ENCODE measurements around the gene TMEM255B.

The TMEM255B gene
- total RNA-seq = 0.31 to 1.1 reads per million in 2 donors

DNA sequence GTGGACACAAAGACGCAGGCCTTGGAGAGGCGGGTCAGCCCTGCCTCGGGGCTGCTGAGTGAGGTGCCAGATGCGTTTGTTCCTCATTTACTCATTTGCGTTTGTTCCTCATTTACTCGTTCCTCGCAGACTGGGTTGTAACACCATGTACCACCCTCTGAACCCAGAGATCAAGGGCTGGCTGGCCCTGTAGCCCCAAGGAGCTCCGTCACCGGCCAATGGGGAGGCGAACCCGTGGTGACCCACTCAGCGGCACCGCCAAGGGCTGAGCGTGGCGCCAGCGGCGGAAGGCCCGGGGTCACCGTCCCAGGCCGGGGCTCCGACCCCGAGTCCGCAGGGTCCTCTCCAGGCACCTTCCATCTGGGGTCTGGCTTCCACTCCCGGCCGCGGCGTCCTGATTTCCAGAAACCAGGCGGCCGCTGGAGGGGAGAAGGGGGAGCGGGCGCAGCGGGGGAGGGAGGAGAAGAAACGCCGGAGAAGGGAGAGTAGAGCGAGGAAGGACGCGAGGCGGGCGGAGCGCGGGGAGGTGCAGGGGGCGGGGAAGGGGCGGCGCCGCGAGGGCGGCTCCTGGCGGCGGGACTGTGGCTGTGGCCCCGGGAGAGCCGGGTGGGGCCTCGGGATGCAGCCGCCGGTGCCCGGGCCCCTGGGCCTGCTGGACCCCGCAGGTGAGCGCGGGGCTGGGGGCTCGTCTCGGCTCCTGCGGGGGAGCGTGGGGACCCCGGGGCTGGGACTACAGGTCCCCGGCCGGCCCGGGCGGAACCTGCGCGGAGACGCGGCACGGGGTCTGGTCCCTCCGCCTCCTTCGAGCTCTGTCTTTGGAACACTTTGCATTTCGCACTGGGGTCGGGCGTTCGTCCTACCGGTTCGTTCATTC, at the start of gene TMEM255B:
TMEM255B (plus strand) TSS at position 576 of the 874 bp plus-strand sequence; CDS start at position 620, 44 bp downstream.
- peak; percentile 38 to 68 (median 60) for DNase-seq

GRCh38 chr13:113722921-113723320, 36.1 kb upstream of the TMEM255B start:
- DNase-seq = no peak

- no peak for DNase-seq
Measured at GRCh38 chr13:113723410-113724015, 35.5 kb upstream of the TMEM255B start.

DNA sequence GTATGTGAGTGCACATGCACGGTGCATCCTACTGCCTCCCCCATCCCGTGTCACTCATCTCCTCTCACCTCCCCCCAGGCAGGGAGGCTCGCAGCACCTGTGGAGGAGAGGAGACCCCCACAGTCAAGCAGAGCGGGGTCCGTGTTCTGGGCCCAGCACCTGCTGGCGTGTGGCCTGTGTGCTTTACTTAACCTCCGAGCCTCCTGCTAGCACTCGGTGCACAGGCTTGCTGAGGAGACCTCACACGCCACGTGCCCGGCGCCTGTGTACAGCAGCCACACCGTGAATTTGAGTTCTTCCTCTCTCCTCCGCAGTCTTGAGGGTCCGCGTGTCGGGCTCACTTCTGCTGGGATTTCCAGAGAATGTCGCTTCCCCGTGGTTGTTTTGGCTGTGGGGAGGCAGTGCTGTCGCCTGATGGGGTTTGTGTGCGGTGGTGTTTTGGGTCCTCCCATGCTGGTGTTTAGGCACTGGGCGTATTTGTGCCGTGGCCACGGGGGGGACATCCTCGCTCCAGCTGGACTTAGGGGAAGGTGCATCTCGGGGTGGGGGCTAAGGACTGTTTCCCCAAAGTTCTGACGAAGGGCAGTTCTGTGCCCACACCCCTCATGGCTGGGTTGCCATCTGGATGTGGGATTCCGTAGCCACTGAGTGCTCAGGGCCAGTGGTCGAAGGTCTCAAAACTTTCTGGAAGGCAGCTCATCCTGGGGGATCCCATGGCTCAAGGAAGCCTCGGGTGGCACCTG, 34.8 kb upstream of the TMEM255B start:
- DNase-seq = no peak

DNA sequence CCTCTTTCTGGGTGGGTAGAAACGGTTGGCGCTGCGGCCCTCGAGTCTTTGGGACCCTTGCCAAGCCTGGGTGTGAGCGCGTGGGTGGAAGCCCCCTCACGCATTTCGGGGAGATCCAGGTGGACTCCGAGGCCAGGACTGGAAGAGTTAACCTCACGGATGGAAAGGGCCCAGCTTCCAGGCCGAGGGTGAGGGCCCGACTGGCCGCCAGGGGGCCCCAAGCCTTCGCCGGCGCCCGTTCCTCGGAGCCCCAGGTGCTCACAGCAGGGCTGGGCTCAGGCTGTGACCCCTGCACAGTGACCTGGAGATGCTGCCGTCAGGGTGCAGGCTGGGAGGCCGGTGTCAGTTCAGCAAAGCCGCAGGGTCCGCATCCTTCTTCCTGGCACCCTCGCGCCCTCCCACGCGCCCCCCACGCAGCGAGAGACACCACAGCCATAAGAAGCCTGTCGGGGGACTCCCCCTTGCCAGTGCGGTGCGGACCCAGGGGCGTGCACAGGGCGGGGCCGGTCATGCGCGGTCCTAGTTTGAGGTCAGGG, 34.2 kb upstream of the TMEM255B start:
- DNase-seq = peak; percentile 70 to 92 (median 81)

DNA sequence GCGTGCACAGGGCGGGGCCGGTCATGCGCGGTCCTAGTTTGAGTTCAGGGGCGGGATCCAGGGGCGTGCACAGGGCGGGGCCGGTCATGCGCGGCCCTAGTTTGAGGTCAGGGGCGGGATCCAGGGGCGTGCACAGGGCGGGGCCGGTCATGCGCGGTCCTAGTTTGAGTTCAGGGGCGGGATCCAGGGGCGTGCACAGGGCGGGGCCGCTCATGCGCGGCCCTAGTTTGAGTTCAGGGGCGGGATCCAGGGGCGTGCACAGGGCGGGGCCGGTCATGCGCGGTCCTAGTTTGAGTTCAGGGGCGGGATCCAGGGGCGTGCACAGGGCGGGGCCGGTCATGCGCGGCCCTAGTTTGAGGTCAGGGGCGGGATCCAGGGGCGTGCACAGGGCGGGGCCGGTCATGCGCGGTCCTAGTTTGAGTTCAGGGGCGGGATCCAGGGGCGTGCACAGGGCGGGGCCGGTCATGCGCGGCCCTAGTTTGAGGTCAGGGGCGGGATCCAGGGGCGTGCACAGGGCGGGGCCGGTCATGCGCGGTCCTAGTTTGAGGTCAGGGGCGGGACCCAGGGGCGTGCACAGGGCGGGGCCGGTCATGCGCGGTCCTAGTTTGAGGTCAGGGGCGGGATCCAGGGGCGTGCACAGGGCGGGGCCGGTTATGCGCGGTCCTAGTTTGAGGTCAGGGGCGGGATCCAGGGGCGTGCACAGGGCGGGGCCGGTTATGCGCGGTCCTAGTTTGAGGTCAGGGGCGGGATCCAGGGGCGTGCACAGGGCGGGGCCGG, 33.5 kb upstream of the TMEM255B start:
- peak in 4 of 5 experiments; percentile 50 to 68 (median 56) for DNase-seq

GRCh38 chr13:113726106-113726821, 32.8 kb upstream of the TMEM255B start:
- DNase-seq = peak in 2 of 5 experiments; percentile 26 to 39

GRCh38 chr13:113726961-113727411, 32.0 kb upstream of the TMEM255B start:
- no peak for DNase-seq

DNA sequence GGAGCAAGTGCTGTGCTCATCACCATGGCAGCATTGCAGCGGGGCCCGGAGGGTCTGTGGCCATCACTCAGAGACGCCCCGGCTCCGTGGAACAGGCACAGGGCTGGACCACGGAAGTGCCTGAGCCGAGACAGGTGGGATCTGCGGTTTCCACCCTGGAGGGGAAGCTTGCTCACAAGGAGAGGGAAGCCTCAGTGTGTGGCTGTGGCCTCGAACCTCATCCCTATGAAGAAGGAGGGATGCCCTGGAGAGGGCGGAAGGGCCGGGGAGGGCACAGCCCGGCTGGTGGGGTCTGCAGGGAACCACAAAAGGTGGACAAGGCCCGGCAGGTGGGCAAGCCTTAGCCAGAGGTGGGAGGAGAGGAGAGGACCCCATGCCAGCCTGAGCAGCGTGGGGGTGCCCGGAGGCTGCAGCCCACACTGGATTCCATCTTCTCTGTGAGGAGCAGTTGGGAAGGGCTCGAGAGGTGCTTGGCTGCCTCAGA, 30.4 kb upstream of the TMEM255B start:
- DNase-seq = no peak

DNA sequence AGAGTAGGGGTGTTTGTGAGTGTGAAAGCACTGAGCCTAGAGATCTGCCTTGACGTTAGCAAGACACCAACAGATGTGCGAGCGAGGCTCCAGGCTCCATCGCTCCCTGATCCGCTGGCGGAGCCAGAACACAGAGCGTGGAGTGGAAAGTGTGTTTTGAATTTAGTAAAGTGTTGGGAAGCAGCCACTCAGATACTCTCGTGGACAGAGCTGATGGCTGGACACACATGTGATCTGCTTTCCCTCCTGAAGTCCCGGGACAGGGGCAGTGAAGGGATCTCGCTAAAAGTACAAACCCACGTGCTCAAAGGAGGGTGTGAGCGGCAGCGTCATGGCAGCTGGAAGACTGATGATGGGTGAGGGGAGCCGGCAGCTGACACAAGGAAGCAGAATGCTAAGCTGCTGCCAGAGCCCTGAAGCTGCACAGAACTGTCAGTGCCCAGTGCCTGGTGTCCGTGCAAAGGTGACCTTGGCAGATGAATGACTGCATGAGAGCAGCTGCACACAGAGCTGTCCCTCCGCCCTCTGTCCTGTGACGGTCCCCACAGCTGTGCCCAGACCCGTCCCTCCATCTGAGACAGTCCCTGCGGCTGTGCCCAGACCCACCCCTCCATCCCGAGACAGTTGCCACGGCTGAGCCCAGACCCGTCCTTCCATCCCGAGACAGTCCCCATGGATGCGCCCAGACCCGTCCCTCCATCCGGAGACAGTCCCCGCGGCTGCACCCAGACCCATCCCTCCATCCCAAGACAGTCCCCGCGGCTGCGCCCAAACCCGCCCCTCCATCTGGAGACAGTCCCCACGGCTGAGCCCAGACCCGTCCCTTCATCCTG, 29.6 kb upstream of the TMEM255B start:
- no peak for DNase-seq

- no peak for DNase-seq
Measured at GRCh38 chr13:113730258-113730691, 28.8 kb upstream of the TMEM255B start.

DNA sequence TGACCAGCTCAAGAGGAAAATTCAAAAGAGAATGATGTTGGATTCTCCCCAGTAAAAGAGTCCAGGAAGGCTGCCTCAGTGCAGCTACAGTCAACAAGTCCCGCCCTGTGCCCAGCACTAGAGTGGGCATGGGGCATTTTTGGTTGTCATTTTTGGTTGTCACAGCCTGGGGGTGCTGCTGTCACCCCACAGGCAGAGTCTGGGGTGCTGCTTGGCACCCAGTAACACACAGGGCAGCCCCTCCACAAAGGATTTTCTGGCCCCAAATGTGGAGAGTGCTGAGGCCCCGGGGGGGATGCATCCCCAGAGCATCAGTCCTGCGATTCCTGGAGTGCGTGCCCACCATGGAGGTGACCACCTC, 28.2 kb upstream of the TMEM255B start:
- DNase-seq = no peak

DNA sequence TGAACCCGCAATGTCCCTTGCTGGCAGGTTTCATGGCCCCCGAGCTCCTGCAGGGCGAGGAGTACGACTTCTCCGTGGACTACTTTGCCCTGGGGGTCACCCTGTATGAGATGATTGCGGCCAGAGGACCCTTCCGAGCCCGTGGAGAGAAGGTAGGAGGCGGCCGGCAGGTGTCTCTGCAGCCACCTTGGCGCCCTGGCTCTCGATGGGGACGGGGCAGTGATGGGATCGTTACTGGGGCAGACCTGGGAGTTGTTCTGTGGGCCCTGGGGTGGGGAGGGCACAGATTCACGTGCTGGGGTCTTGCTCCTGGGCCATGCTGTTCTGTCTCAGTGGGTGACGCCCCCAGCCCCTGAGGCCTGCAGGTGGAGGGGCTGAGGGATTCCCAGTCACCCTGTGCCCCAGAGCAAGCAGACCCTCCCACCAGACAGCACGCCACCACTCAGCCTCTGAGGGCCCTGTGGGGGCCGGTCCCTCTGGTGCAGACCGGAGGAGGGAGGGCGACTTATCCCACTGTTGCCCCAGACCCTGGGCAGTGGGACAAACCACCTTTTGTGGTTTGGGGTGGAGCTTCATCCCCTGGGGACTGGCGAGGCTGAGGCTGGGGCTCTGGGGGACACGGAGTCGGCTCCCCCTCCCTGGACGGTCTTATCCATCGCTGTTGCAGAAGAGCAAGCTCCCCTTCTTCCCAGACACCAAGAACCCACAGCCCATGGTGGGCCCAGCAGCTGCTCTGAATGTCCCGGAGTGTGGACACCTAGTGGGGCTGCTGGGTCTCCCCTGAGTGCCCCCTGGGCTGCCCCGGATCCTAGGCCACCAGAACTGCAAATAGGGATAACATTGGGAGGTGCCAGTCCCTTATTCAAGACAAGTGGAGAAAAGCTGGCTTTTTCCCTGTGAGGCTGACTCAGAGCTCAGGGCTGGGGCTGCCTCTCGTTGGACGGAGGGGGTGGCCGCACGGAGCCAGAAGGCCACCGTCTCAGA, 27.5 kb upstream of the TMEM255B start:
- no peak for DNase-seq

DNA sequence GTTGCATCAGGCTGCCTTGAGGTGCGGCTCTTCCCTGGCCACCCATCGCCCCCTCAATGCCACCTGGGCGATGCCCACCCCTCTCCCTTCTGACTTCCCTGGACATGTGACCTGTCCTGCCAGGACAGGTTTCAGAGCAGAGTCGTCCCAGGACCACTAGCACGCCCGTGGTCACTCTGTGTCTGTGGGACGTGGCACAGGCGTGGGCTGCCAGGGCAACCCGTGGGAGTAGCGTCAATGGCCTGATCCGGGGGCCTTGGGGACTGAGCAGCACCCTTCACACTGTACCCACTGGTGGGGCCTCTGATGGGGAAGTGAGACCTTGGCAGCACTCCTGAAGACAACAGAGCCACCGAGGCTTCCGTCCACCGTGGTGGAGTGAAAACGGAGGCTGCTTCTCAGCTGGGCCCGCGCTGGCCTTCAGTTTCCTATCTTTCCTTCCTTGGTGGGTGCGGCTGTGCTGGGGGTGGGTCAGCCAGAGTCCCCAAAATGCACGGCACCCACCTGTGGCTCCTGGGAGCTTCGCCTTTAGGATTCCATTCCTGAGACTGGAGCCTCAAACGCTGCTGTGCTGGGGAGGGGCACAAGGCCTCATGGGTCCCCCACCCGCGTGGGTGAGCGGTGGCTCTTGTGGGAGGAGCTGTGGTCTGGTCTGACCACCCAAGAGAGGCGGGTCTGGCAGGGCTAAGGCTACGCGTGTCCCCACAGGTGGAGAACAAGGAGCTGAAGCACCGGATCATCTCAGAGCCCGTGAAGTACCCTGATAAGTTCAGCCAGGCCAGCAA, 26.7 kb upstream of the TMEM255B start:
- no peak for DNase-seq

DNA sequence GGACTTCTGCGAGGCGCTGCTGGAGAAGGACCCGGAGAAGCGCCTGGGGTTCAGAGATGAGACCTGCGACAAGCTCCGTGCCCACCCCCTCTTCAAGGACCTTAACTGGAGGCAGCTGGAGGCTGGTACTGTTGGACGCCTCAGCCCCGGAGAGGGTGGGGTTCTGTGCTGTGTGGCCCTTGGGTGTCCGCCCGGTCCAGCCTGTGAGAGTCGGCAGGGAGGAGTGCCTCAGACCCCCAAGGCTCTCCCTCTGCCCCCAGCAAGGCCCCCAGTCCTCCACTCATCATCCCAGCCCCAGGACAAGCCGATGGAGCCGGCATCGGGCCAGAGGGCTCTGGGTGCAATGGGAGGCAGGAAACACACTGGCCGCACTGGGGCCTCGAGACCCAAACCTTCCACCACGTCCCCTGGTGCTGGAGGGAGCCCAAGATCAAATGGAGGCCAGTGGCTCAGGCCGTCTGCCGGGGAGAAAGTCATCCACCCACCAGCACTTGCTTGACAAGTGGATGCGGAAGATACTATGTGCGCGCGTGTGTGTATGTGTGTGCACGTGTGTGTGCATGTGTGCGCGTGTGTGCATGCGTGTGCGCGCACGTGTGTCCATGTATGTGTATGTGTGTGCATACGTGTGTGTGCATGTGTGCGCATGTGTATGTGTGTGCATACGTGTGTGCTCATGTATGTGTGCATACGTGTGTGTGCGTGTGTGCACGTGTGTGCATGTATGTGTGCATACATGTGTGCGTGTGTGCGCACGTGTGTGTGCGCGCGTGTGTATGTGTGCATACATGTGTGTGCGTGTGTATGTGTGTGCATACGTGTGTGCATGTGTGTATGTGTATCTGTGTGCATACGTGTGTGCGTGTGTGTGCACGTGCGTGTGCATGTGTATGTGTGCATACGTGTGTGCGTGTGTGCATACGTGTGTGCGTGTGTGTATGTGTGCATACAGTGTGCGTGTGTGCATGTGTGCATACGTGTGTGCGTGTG, 25.8 kb upstream of the TMEM255B start:
- DNase-seq = no peak

- no peak for DNase-seq
Measured at GRCh38 chr13:113734099-113734825, 24.8 kb upstream of the TMEM255B start.

Measured in T-helper 2 cell (primary cell).